Urinary bladder (tissue), 4 donors: ENCODE results near the gene NOS3. TPM values are rescaled to one million over a fixed set of nuclear protein-coding genes. Genes with fewer than 3 reads are reported as not detected.

ENCODE experiments used
- DNase-seq: peaks from one replicate; pipeline ENCODE4 v3.0.0-alpha.2; 2015; ENCODE audit errors: extremely low spot score
- H3K27ac ChIP-seq: one replicate; pipeline ENCODE4 v1.5.1; 2013; ENCODE audit warnings: low read depth, mild to moderate bottlenecking, moderate library complexity
- H3K36me3 ChIP-seq: one replicate; pipeline ENCODE4 v1.6.1; 2013; ENCODE audit warnings: mild to moderate bottlenecking, moderate library complexity; ENCODE audit not compliant: insufficient read depth
- H3K4me1 ChIP-seq: one replicate; pipeline ENCODE4 v1.6.1; 2013; ENCODE audit warnings: mild to moderate bottlenecking, moderate library complexity; ENCODE audit not compliant: insufficient read depth
- H3K4me3 ChIP-seq: one replicate; pipeline ENCODE4 v1.5.1; 2013; ENCODE audit warnings: low read depth, low read length
- WGBS: extraction: QIAGEN DNeasy Blood & Tissue Kit; methylation state at CpG from one replicate; pipeline ENCODE4 v1.1.7; 2013; 5-methylcytosine and 5-hydroxymethylcytosine counted together
- polyA plus RNA-seq: library from polyadenylated mRNA; stranded (reverse); fragments of 200-250 nt; gene quantifications from one replicate; pipeline ENCODE4 v1.2.3, GENCODE V29; 2013
- total RNA-seq: library from RNA; depleted of rRNA; stranded (reverse); fragments of >200 nt; gene quantifications from one replicate; pipeline ENCODE4 v1.2.3, GENCODE V29; 2014
- donor health status: healthy with polysubstance abuse.
- donor health status: healthy.

The NOS3 gene
- 6.0 TPM for total RNA-seq
- polyA plus RNA-seq = 15.8 TPM

GRCh38 chr7:150990416-150991186 is at the start of gene NOS3:
Gene NOS3 (plus strand): TSS chr7:150991017. CDS start chr7:150993804, 2,787 bp downstream.
- H3K4me3 ChIP-seq = no peak within 1 kb of the TSS
- DNase-seq = no peak
- no peaks in the 10 kb centered on the region for H3K4me1 ChIP-seq
- no peak within 1 kb of the TSS for H3K27ac ChIP-seq
- H3K36me3 ChIP-seq = no peaks in the 10 kb centered on the region
- WGBS = 93% methylated on average over 12 of the region's 12 CpGs

GRCh38 chr7:150941351-150942000 is 49.3 kb upstream of the NOS3 start:
- 92% methylated on average over 15 of the region's 15 CpGs for WGBS
- Histone ChIP-seq H3K4me3 (no peak overlapping the region), H3K27ac (no peak overlapping the region), H3K36me3 (no peaks in the 10 kb centered on the region), H3K4me1 (no peaks in the 10 kb centered on the region)
- DNase-seq = no peak

GRCh38 chr7:150942001-150942590 is 48.7 kb upstream of the NOS3 start:
- H3K36me3 ChIP-seq = no peaks in the 10 kb centered on the region
- 28% methylated on average over 14 of the region's 14 CpGs for WGBS
- DNase-seq = no peak
- no peak overlapping the region for H3K4me3 ChIP-seq
- H3K4me1 ChIP-seq = no peaks in the 10 kb centered on the region
- H3K27ac ChIP-seq = no peak overlapping the region

GRCh38 chr7:150942591-150943452 is 48.0 kb upstream of the NOS3 start:
- Histone ChIP-seq H3K4me1 (no peaks in the 10 kb centered on the region), H3K27ac (no peak overlapping the region), H3K36me3 (no peaks in the 10 kb centered on the region), H3K4me3 (no peak overlapping the region)
- WGBS = 76% methylated on average over 13 of the region's 13 CpGs
- DNase-seq = no peak

GRCh38 chr7:150943453-150943814 is 47.4 kb upstream of the NOS3 start:
- 95% methylated on average over 6 of the region's 6 CpGs for WGBS
- H3K36me3 ChIP-seq = no peaks in the 10 kb centered on the region
- H3K4me1 ChIP-seq = no peaks in the 10 kb centered on the region
- H3K4me3 ChIP-seq = no peak overlapping the region
- no peak overlapping the region for H3K27ac ChIP-seq
- no peak for DNase-seq

- Histone ChIP-seq H3K36me3 (no peaks in the 10 kb centered on the region), H3K4me3 (no peak overlapping the region), H3K4me1 (no peaks in the 10 kb centered on the region), H3K27ac (no peak overlapping the region)
- DNase-seq = no peak
- WGBS = 90% methylated on average over 6 of the region's 6 CpGs
Observed at GRCh38 chr7:150944066-150945042, 46.5 kb upstream of the NOS3 start.

GRCh38 chr7:150945171-150945852 is 45.5 kb upstream of the NOS3 start:
- 50% methylated on average over 19 of the region's 19 CpGs for WGBS
- H3K36me3 ChIP-seq = no peaks in the 10 kb centered on the region
- DNase-seq = no peak
- H3K4me1 ChIP-seq = no peaks in the 10 kb centered on the region
- no peak overlapping the region for H3K27ac ChIP-seq
- no peak overlapping the region for H3K4me3 ChIP-seq

- Histone ChIP-seq H3K4me1 (no peaks in the 10 kb centered on the region), H3K27ac (no peak overlapping the region), H3K4me3 (no peak overlapping the region), H3K36me3 (no peaks in the 10 kb centered on the region)
- WGBS = 84% methylated on average over 17 of the region's 17 CpGs
- DNase-seq = no peak
Observed at GRCh38 chr7:150945853-150946420, 44.9 kb upstream of the NOS3 start.

- no peak for DNase-seq
- Histone ChIP-seq H3K36me3 (no peaks in the 10 kb centered on the region), H3K27ac (no peak overlapping the region), H3K4me3 (no peak overlapping the region), H3K4me1 (no peaks in the 10 kb centered on the region)
- 81% methylated on average over 27 of the region's 27 CpGs for WGBS
Observed at GRCh38 chr7:150946421-150947240, 44.2 kb upstream of the NOS3 start.

- H3K36me3 ChIP-seq = no peaks in the 10 kb centered on the region
- DNase-seq = no peak
- no peaks in the 10 kb centered on the region for H3K4me1 ChIP-seq
- H3K27ac ChIP-seq = no peak overlapping the region
- no peak overlapping the region for H3K4me3 ChIP-seq
- 60% methylated on average over 31 of the region's 31 CpGs for WGBS
Observed at GRCh38 chr7:150947241-150947745, 43.5 kb upstream of the NOS3 start.
